Kidney (tissue), 14 donors: Measurements from ENCODE around the gene CCNK. TPM values are rescaled to one million over a fixed set of nuclear protein-coding genes. Genes with fewer than 3 reads are reported as not detected.

Experiments used
- DNase-seq, 5 donors: peaks; one replicate each; pipeline ENCODE4 v3.0.0-alpha.2; 2013 to 2020
- FAIRE-seq: peaks from 2 replicates; lab custom pipeline; 2012; peaks lifted over from hg19 to GRCh38; lab: Jason Lieb, UNC
- H3K27ac ChIP-seq, 2 donors: one replicate each; pipeline ENCODE4 v1.7.0; 2013; ENCODE audit warnings: low read depth in 2 of 2, low read length in 2 of 2, inconsistent platforms in 1 of 2
- H3K27me3 ChIP-seq: one replicate; pipeline ENCODE4 v1.7.1; 2013; ENCODE audit warnings: low read length, inconsistent platforms; ENCODE audit not compliant: control insufficient read depth, insufficient read depth
- H3K36me3 ChIP-seq, 3 donors: one replicate each; pipeline versions ENCODE4 v1.7.0 to v1.7.1; 2013; ENCODE audit warnings: low read length in 3 of 3, control low read depth in 1 of 3, inconsistent platforms in 1 of 3; ENCODE audit not compliant: insufficient read depth in 3 of 3, control insufficient read depth in 2 of 3
- H3K4me1 ChIP-seq, 3 donors: one replicate each; pipeline versions ENCODE4 v1.7.0 to v1.7.1; 2013; ENCODE audit warnings: low read length in 3 of 3, inconsistent platforms in 1 of 3, low read depth in 1 of 3; ENCODE audit not compliant: control insufficient read depth in 2 of 3, insufficient read depth in 2 of 3
- H3K4me3 ChIP-seq, 3 donors: one replicate each; pipeline versions ENCODE4 v1.7.0 to v1.8.1; 2013; ENCODE audit warnings: low read length in 3 of 3, control low read depth in 1 of 3, inconsistent platforms in 1 of 3
- H3K9ac ChIP-seq, 3 donors: one replicate each; pipeline versions ENCODE4 v1.7.0 to v1.7.1; 2013; ENCODE audit warnings: low read length in 3 of 3, control low read depth in 1 of 3, inconsistent platforms in 1 of 3
- H3K9me3 ChIP-seq, 3 donors: one replicate each; pipeline versions ENCODE4 v1.7.0 to v1.7.1; 2013; ENCODE audit warnings: low read length in 3 of 3, control low read depth in 1 of 3, inconsistent platforms in 1 of 3; ENCODE audit not compliant: control insufficient read depth in 2 of 3, insufficient read depth in 1 of 3
- CTCF ChIP-seq: IDR thresholded peaks from 3 replicates; pipeline ENCODE4 v1.5.1; 2012; ENCODE audit warnings: mild to moderate bottlenecking, moderate library complexity, borderline replicate concordance; ENCODE audit not compliant: insufficient read depth; ENCODE audit errors: extremely low read depth
- intact Hi-C: fragments of 100-400 bp; cut with DNase I; formaldehyde crosslinking; loops from one replicate; pipeline ENCODE4 v1.11.1; 2022
- polyA plus RNA-seq: library from polyadenylated mRNA; stranded (reverse); fragments of 350-450 nt; fragmentation: Illumina TruSeq; extraction: RNeasy Lipid Tissue Mini Kit (QIAGEN cat#74804); gene quantifications from one replicate; pipeline ENCODE4 v1.2.3, GENCODE V29; 2014; ENCODE audit warnings: low read depth, low replicate concordance; ENCODE audit not compliant: insufficient read depth
- total RNA-seq: library from RNA; stranded (reverse); fragmentation: NEBNext Ultra II Directional; extraction: Animal tissue kit (Norgen Biotek cat#: 25700); gene quantifications from one replicate; pipeline ENCODE4 v1.2.1, GENCODE V29; 2021
- donor health status: control.
- donor health status: control.
- donor health status: control.
- donor health status: control.
- donor health status: control.
- donor health status: DM: yes; HTN: yes; CAD: no.
- donor health status: Normal renal cell carcinoma (clear cell type).

Gene CCNK
- total and polyA plus RNA-seq, 2 donors from 2014 or later = 12.8 to 40.6 TPM

- Histone ChIP-seq H3K4me1 (no peaks in the 10 kb centered on the region), H3K36me3 (no peaks in the 10 kb centered on the region), H3K9ac (no peak overlapping the region), H3K27me3 (no peaks in the 10 kb centered on the region), H3K9me3 (no peaks in the 10 kb centered on the region), H3K4me3 (no peak overlapping the region), H3K27ac (no peak overlapping the region)
- FAIRE-seq = no peak
- intact Hi-C loops = loop anchor here (5.0 kb wide), 1 partner anchor 110 kb away; no protein-coding TSS in a partner anchor
- no peak for TF ChIP-seq CTCF
- peak in 2 of 5 donors; percentile 37 to 55 for DNase-seq
Observed at GRCh38 chr14:99516871-99517642, 35.8 kb downstream of the CCNK start.

GRCh38 chr14:99517643-99518381 lies 36.6 kb downstream of the CCNK start:
- no peak for FAIRE-seq
- Histone ChIP-seq H3K4me3 (no peak overlapping the region), H3K9me3 (no peaks in the 10 kb centered on the region), H3K9ac (no peak overlapping the region), H3K27ac (no peak overlapping the region), H3K27me3 (no peaks in the 10 kb centered on the region), H3K36me3 (no peaks in the 10 kb centered on the region), H3K4me1 (no peaks in the 10 kb centered on the region)
- intact Hi-C loops = loop anchor here (5.0 kb wide), 1 partner anchor 109 kb away; no protein-coding TSS in a partner anchor
- no peak for TF ChIP-seq CTCF
- DNase-seq = peak in 2 of 5 donors; percentile 49 to 62

GRCh38 chr14:99518441-99519346 lies 37.5 kb downstream of the CCNK start:
- Histone ChIP-seq H3K27ac (no peak overlapping the region), H3K9me3 (no peaks in the 10 kb centered on the region), H3K27me3 (no peaks in the 10 kb centered on the region), H3K36me3 (no peaks in the 10 kb centered on the region), H3K4me1 (no peaks in the 10 kb centered on the region), H3K4me3 (no peak overlapping the region), H3K9ac (no peak overlapping the region)
- intact Hi-C loops = loop anchor here (5.0 kb wide), 1 partner anchor 109 kb away; no protein-coding TSS in a partner anchor
- FAIRE-seq = no peak
- TF ChIP-seq CTCF = peak; percentile 96
- DNase-seq = peak; percentile 71 to 91 (median 85)
